Mononuclear cell (primary cell): ENCODE results near the gene CATSPER3. TPM values are rescaled to one million over a fixed set of nuclear protein-coding genes. Genes with fewer than 3 reads are reported as not detected.
"Not testable (repeated sequence)": the region's sequence is repeated elsewhere in the genome, so short reads cannot be mapped to it uniquely, and the experiment has no call there.

Experiments
- H3K27me3 ChIP-seq: 2 replicates; pipeline ENCODE4 v1.6.0; 2011; ENCODE audit warnings: low read length, control low read depth; ENCODE audit not compliant: insufficient read depth
- H3K4me1 ChIP-seq: 2 replicates; pipeline ENCODE4 v1.5.1; 2011; ENCODE audit warnings: mild to moderate bottlenecking, low read length, control low read depth; ENCODE audit not compliant: insufficient read depth
- H3K4me3 ChIP-seq: 2 replicates; pipeline ENCODE4 v1.5.1; 2011; ENCODE audit warnings: mild to moderate bottlenecking, low read length, moderate library complexity
- H3K9me3 ChIP-seq: 2 replicates; pipeline ENCODE4 v1.5.1; 2011; ENCODE audit warnings: low read depth, mild to moderate bottlenecking, control low read depth, low read length
- total RNA-seq: library from RNA; depleted of rRNA; stranded (reverse); fragments of >200 nt; gene quantifications from one replicate; pipeline ENCODE4 v1.2.3, GENCODE V29; 2012

Gene CATSPER3
- total RNA-seq, 1 donor: 0.10 TPM

- H3K27me3 ChIP-seq: no peaks in the 10 kb centered on the region
- H3K4me1 ChIP-seq: no peaks in the 10 kb centered on the region
- H3K9me3 ChIP-seq: no peaks in the 10 kb centered on the region
- H3K4me3 ChIP-seq: no peak overlapping the region
These were observed 27.0 kb downstream of the CATSPER3 start for GRCh38 chr5:134994560-134995156.

DNA sequence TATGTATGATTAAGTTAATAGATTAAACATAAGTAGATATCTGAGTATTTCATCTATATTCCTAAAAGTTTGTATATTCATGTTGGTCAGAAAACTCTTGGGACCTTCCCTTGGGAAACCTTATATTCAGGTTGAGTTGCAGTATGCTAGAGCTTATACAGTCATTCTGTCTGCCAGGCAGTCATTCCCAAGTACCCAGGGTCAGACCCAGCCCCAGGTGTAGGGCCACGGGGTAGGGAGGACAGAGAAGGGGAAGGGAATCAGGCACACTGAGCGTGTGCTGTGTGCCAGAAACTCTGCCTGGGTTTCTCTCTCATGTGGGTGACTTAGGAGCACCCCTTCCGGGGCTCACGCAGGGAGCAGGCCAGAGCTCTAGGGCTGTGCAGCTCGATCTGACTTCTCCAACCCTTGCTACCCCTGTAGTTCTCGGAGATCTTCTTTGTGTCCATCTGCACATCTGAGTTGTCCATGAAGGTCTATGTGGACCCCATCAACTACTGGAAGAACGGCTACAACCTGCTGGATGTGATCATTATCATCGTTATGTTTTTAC, 28.2 kb downstream of the CATSPER3 start:
- no peaks in the 10 kb centered on the region for H3K4me1 ChIP-seq
- H3K4me3 ChIP-seq: no peak overlapping the region
- no peaks in the 10 kb centered on the region for H3K27me3 ChIP-seq
- H3K9me3 ChIP-seq: no peaks in the 10 kb centered on the region

DNA sequence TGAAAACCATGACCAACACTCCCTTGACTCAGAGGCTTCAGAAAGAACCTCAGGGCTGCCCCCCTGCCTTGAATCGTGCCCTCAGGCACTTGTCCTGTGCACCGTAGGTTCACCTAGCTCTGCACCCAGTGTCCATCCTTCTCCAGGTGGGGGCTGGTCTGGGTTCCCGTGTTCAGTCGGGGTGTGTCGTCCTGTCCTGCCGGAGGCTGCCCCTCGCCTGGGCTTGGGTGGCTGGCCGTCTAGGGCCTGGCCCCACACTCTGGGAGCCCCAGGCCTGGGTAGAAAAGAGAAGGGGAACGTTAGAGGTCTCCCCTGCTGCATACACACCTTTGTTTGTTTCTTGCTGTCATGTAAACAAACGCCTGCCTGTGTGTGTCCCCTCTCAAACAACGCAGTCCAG, 29.3 kb downstream of the CATSPER3 start:
- Histone ChIP-seq H3K4me1 (no peaks in the 10 kb centered on the region), H3K9me3 (no peaks in the 10 kb centered on the region), H3K4me3 (no peak overlapping the region), H3K27me3 (no peaks in the 10 kb centered on the region)

- H3K4me3 ChIP-seq, H3K27me3 ChIP-seq, H3K4me1 ChIP-seq, H3K9me3 ChIP-seq: not testable (repeated sequence)
These were observed 30.4 kb downstream of the CATSPER3 start for GRCh38 chr5:134998068-134998467.

- no peaks in the 10 kb centered on the region for H3K9me3 ChIP-seq
- H3K4me3 ChIP-seq: no peak overlapping the region
- no peaks in the 10 kb centered on the region for H3K27me3 ChIP-seq
- H3K4me1 ChIP-seq: no peaks in the 10 kb centered on the region
These were observed 36.7 kb downstream of the CATSPER3 start for GRCh38 chr5:135004376-135004775.

DNA sequence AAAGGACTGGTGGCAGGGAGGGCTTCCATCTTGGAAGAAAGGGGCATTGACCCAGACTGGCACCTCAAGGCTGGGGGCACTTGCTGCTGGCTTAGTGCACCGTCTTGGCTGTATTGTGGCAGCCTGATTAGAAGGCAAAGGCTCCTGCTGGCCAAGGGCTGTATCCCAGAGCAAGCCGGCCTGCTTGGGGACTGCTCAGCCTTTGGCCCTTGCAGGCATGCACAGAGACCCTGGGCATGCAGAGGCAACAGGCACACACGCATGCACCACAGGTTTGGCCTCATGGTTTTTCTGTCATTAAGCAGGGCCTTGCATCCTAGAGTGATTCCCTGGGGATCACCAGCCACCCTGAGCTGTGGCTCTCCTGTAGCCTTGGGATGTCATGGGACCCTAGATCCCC, 37.4 kb downstream of the CATSPER3 start:
- Histone ChIP-seq H3K4me3 (no peak overlapping the region), H3K27me3 (no peaks in the 10 kb centered on the region), H3K4me1 (no peaks in the 10 kb centered on the region)

GRCh38 chr5:135007305-135007704, 39.6 kb downstream of the CATSPER3 start:
- Histone ChIP-seq H3K4me1 (no peaks in the 10 kb centered on the region), H3K9me3 (no peaks in the 10 kb centered on the region), H3K27me3 (no peaks in the 10 kb centered on the region), H3K4me3 (no peak overlapping the region)

More for the DNA sequence above, 37.4 kb downstream of the CATSPER3 start:
- H3K9me3 ChIP-seq: no peaks in the 10 kb centered on the region

GRCh38 chr5:135007749-135008363, 40.1 kb downstream of the CATSPER3 start:
- H3K4me3 ChIP-seq: no peak overlapping the region

DNA sequence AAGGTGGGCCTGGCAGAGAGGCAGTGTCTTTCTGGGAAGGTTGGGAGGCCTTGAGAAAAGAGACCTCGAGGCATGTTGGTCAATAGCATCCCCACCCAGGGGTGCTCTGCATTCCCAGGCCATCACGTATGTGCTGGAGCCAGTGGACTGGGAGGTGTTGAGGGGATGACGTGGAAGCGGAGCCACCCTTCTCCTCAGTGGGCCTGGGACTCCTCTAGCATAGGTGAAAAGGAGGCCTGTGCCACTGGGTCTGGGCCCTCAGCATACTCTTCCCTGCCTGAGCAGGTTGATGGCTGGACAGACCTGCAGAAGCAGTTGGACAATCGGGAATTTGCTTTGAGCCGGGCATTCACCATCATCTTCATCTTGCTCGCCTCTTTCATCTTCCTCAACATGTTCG, 40.8 kb downstream of the CATSPER3 start:
- no peaks in the 10 kb centered on the region for H3K9me3 ChIP-seq

More at GRCh38 chr5:135007749-135008363, 40.1 kb downstream of the CATSPER3 start:
- Histone ChIP-seq H3K4me1 (no peaks in the 10 kb centered on the region), H3K27me3 (no peaks in the 10 kb centered on the region), H3K9me3 (no peaks in the 10 kb centered on the region)

DNA sequence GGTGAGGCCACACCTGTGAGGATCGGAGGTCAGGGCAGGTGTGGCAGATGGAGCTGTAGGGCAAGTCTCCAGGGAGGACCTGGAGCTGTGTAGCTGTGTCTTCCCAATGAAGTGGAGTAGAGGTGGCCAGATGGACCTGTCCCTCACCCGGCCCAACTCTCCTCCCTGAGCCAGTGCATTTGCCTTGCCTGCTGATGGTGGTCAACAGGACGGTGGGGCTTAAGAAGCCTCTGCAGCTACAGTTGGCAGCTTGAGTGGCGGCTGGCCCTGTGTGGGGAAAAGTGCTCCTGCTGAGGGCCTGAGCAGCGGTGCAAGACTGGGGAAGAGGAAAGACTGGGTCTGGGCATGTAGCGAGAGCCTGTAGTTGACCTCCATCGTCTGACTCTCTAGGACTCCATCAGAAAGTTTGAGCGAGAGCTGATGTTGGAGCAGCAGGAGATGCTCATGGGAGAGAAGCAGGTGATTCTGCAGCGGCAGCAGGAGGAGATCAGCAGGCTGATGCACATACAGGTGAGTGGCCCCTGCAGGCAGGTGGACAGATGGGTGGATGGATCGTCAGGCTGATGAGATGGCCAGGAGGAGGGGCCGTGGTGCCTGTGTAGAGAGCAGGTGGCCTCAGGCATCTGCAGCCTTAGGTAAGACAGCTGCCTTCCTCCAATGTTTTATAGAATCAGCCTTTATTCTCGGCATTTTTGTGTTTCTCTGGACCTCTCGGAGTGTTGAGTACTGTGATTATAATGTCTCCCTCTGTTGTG, 41.5 kb downstream of the CATSPER3 start:
- H3K4me3 ChIP-seq: no peak overlapping the region
- H3K4me1 ChIP-seq: no peaks in the 10 kb centered on the region
- H3K9me3 ChIP-seq: no peaks in the 10 kb centered on the region
- H3K27me3 ChIP-seq: no peaks in the 10 kb centered on the region

More for the DNA sequence above, 40.8 kb downstream of the CATSPER3 start:
- H3K4me1 ChIP-seq: no peaks in the 10 kb centered on the region
- no peak overlapping the region for H3K4me3 ChIP-seq
- H3K27me3 ChIP-seq: no peaks in the 10 kb centered on the region

DNA sequence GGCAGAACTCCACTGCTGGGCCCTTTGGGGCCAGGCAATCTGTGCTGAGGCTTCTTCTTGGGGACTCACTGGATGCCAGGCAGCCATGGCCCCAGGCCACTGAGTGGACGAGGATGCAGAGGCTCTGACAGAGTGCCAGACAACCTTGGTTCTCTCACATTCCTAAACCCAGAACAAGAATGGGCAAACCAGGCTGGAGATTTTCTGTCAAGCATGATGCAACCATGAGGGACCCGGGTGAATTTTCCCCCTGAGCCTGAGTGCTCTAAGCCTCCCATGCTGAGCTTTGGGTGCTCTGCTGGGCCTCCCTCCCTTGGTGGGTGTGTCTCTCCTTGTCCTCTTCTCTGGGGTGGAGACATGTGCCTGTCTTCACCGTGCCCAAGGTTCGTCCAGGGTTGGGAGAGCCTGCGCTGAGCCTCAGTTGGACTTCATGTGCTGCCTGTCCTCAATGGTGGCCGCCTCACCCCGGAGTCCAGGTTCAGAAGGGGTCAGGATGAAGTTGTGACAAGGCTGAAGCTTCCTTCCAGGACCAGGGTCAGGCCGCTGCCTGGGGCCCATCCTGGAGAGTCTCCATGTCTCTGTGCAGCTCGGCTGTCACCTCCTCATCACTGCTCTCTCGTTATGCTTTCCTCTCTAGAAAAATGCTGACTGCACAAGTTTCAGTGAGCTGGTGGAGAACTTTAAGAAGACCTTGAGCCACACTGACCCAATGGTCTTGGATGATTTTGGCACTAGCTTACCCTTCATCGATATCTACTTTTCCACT, 42.2 kb downstream of the CATSPER3 start:
- no peaks in the 10 kb centered on the region for H3K4me1 ChIP-seq
- no peaks in the 10 kb centered on the region for H3K9me3 ChIP-seq
- H3K4me3 ChIP-seq: no peak overlapping the region
- no peaks in the 10 kb centered on the region for H3K27me3 ChIP-seq

DNA sequence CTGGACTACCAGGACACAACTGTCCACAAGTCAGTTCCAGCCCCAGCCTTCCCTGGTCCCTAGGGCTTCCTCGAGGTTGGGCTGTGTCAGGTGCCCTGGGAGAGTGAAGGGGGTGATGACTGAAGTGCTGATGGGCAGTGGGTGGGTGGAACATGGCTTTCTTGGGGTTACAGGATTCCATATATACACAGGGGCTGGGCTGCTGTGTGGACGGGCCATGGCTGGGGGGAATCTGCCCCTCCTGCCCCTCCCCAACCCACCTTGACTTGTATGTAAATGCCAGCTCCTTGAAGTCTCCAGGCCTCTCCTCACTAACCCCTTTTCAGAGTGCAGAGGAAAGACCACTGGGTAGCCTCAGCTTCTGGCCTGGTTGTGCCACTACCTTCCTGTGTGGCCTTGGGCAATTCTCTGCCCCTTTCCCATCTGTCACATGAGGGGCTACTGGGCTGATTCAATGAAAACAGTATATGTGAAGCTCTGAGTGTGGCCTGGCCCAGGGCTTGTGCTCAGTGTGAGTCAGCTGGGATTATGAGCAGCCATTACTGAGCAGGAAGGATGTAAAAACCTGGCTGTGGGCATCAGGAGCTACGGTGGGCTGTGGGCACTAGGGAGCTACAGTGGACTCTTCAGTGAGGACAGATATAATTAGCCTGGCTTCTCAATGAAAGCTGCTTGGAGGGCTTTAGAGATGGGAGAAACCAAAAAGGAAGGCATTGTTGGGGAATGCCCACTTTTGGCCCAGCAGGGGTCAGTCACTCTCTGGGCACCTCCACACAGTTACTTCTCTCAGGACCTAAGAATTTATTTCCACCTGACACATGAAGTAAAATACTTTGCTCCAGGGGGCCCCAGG, 43.0 kb downstream of the CATSPER3 start:
- Histone ChIP-seq H3K9me3 (no peaks in the 10 kb centered on the region), H3K27me3 (no peaks in the 10 kb centered on the region), H3K4me1 (no peaks in the 10 kb centered on the region), H3K4me3 (no peak overlapping the region)

DNA sequence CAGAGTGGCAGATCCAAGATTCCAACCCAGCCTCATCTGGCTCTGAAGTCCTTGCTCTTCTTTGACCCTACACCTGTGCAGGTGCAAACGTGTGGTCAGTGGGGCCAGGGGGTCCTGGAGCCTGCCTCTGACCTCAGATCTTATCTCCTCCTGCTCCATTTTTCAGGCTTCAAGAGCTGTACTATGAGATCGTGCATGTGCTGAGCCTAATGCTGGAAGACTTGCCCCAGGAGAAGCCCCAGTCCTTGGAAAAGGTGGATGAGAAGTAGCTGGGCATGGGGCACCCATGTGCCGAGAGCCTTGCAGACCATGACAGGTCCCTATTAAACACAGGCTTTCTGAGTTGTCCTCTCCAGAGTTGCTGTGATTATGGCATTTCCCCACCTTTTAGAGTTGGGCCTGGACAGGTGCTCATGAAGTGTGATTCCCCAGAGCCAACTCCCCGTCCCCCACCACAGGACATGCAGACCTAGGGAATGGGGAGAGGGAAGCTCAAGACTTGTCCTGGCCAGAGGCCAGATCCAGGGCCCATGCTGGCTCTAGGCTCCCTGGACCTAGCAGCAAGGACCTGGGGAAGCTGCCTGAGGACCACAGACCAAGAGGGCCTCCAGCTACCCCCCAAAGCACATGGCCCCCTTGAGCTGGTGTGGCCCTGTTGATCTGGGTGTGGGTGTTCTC, 43.8 kb downstream of the CATSPER3 start:
- no peaks in the 10 kb centered on the region for H3K9me3 ChIP-seq
- H3K27me3 ChIP-seq: no peaks in the 10 kb centered on the region
- no peak overlapping the region for H3K4me3 ChIP-seq
- H3K4me1 ChIP-seq: no peaks in the 10 kb centered on the region
